WERI-Rb-1 (cell line): ENCODE measurements around the gene SEPHS2.

Experiments used
- DNase-seq: peaks from one replicate; pipeline ENCODE4 v3.0.0-alpha.2; 2020
- H3K27ac ChIP-seq: fragments of 250-450 bp; sonication (Bioruptor Pico); 2 replicates; pipeline ENCODE4 v1.5.1; 2020; ENCODE audit warnings: mild to moderate bottlenecking, moderate library complexity
- H3K27me3 ChIP-seq: fragments of 250-450 bp; sonication (Bioruptor Pico); 2 replicates; pipeline ENCODE4 v1.5.1; 2021; ENCODE audit warnings: mild to moderate bottlenecking, low read depth, moderate library complexity; ENCODE audit not compliant: insufficient read depth, severe bottlenecking
- H3K36me3 ChIP-seq: fragments of 250-450 bp; sonication (Bioruptor Pico); 2 replicates; pipeline ENCODE4 v1.5.1; 2020; ENCODE audit warnings: mild to moderate bottlenecking, moderate library complexity
- H3K4me3 ChIP-seq: 2 replicates; pipeline ENCODE4 v1.5.1; 2011; ENCODE audit warnings: low read depth, mild to moderate bottlenecking, control low read depth, low read length
- H3K9me3 ChIP-seq: fragments of 250-450 bp; sonication (Bioruptor Pico); 2 replicates; pipeline ENCODE4 v1.5.1; 2021; ENCODE audit warnings: mild to moderate bottlenecking, moderate library complexity; ENCODE audit not compliant: severe bottlenecking
- CTCF ChIP-seq: IDR thresholded peaks from 2 replicates; pipeline ENCODE4 v1.5.1; 2011; ENCODE audit warnings: low read depth, mild to moderate bottlenecking, control low read depth, inconsistent platforms, low read length

SEPHS2 gene

DNA sequence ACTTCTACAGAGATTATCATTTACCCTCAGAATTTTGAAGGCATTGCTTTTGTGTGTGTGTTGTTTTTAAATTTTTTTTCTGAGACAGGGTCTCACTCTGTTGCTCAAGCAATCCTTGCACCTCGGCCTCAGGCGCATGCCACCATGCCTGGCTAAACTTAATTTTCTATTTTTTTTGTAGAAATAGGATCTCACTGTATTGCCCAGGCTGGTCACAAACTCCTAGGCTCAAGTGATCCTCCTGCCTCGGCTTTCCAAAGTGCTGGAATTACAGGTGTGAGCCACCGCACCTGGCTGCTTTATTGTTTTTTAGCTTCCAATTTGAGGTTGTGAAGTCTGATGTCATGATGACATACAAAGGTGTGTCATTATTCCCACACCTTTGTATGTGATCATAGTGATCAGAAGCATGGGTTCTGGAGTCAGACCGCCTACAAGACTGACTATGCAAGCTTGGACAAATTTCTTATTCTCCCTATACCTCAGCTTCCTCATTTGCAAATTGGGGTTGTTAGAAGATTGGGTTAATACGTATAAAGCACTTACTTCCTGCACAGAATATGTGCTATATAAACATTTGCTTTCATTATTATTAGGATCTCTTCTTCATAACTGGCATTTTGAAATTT, 5.8 kb downstream of the SEPHS2 start:
- H3K36me3 ChIP-seq: peaks cover 12% of the 10 kb centered on the region
- H3K9me3 ChIP-seq: peaks cover 2% of the 10 kb centered on the region
- no peaks in the 10 kb centered on the region for H3K27me3 ChIP-seq
- H3K4me3 ChIP-seq: no peak overlapping the region
- no peak overlapping the region for H3K27ac ChIP-seq
- DNase-seq: no peak
- no peak for TF ChIP-seq CTCF

DNA sequence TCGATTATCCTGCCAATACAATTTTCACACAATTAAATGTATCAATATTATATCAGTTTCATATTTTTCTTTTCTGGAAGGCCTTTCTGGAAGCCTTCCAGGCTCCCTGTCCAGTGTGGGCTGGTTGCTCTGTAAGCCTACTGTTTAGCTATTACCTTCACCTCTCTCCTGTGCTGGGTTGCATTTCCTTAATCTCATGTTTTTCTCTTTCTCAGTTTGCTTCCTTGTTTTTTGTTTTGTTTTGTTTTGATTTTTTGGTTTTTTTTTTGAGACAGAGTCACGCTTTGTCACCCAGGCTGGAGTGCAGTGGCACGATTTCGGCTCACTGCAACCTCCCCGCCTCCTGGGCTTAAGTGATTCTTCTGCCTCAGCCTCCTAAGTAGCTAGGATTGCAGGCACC, 6.8 kb downstream of the SEPHS2 start:
- H3K4me3 ChIP-seq: no peak overlapping the region
- no peak overlapping the region for H3K27ac ChIP-seq
- H3K36me3 ChIP-seq: peaks cover 7% of the 10 kb centered on the region
- no peaks in the 10 kb centered on the region for H3K9me3 ChIP-seq
- H3K27me3 ChIP-seq: no peaks in the 10 kb centered on the region
- TF ChIP-seq CTCF: no peak
- no peak for DNase-seq

DNA sequence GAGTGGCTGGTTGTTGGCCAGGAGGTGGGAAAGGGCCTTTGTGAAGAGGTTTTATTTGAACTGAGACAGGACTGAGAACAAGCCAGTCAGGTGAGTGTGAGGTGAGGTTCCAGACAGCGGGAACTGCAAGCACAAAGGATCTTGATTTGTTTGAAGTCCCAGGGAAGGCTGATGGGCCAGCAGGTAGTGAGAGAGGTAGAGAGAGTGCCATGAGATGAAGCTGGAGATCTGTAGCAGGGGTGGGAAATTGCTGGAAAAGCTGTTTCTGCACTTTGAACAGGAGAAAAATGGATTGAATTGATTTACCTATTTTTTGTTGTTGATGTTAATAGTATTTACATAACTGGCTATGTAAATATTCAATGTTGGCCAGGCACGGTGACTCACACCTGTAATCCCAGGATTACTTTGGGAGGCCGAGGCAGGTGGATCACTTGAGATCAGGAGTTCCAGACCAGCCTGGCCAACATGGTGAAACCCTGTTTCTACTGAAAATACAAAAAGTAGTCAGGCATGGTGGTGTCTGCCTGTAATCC, 8.1 kb downstream of the SEPHS2 start:
- no peaks in the 10 kb centered on the region for H3K9me3 ChIP-seq
- H3K36me3 ChIP-seq: no peaks in the 10 kb centered on the region
- H3K27ac ChIP-seq: no peak overlapping the region
- no peak overlapping the region for H3K4me3 ChIP-seq
- no peak for DNase-seq
- no peaks in the 10 kb centered on the region for H3K27me3 ChIP-seq
- TF ChIP-seq CTCF: no peak

- Histone ChIP-seq H3K9me3 (no peaks in the 10 kb centered on the region), H3K27ac (no peak overlapping the region), H3K4me3 (no peak overlapping the region), H3K27me3 (no peaks in the 10 kb centered on the region), H3K36me3 (no peaks in the 10 kb centered on the region)
- DNase-seq: no peak
- no peak for TF ChIP-seq CTCF
Observed at GRCh38 chr16:30434852-30435251, 10.8 kb downstream of the SEPHS2 start.

DNA sequence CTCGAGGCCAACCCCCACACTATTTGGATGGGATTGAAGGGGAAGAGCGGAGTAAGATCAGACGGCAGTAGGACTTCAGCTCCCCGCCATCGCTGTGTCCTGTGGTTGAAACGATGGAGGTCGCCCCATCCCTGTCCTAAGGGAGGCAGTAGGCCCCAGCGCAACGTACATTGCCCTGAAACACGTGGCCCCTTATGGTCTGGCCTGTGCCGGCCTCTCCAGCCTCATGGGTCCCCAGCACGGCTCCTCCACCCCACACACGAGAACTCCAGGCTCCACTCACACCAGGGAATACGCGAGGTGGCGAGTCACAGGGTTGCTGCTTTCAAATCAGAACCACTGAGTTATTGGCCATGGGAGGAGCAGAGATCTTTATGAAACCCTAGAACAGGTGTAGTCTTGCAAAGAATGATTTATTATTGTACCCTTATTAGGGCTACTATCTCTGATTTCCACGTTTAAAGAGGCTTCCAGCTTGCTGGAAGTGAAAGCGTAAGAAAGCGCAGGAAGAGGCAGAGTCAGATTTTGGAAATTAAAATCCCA, 15.2 kb downstream of the SEPHS2 start:
- peak overlapping the region; percentile 11 for H3K4me3 ChIP-seq
- peak; percentile 34 for TF ChIP-seq CTCF

More for the DNA sequence above, 15.2 kb downstream of the SEPHS2 start:
- Histone ChIP-seq H3K27me3 (no peaks in the 10 kb centered on the region), H3K9me3 (no peaks in the 10 kb centered on the region), H3K27ac (peak overlapping the region; percentile 68), H3K36me3 (peaks cover 29% of the 10 kb centered on the region)
- peak; percentile 83 for DNase-seq
